ENCODE data around the gene PTGIS. TPM values are rescaled to one million over a fixed set of nuclear protein-coding genes. Genes with fewer than 3 reads are reported as not detected.

PTGIS gene
- total RNA-seq, 4 donors from 2014 or later = 17.0 to 39.2 (median 32.4) TPM

GRCh38 chr20:49477200-49477599, 90.7 kb downstream of the PTGIS start:
- TF ChIP-seq CTCF (IDR thresholded peaks at IDR 0.05; ENCODE audit: low read depth) = no peak

DNA sequence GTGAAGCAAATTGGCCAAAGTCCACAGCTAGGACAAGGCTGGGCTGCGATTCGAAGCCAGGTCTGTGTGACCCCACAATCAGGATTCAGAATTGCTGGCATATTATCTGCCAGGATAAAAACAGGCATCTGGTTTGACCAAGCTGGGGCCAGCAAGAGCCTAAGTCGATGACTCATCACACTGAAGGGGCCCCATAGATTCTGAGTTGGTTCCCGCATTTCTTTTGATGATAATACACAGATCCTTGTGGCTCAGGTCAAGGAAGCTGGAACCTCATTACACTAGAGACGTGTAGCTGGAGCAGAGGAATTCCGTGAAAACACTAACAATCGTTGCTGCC, 92.0 kb downstream of the PTGIS start:
- TF ChIP-seq CTCF (IDR thresholded peaks at IDR 0.05; ENCODE audit: low read depth) = no peak

DNA sequence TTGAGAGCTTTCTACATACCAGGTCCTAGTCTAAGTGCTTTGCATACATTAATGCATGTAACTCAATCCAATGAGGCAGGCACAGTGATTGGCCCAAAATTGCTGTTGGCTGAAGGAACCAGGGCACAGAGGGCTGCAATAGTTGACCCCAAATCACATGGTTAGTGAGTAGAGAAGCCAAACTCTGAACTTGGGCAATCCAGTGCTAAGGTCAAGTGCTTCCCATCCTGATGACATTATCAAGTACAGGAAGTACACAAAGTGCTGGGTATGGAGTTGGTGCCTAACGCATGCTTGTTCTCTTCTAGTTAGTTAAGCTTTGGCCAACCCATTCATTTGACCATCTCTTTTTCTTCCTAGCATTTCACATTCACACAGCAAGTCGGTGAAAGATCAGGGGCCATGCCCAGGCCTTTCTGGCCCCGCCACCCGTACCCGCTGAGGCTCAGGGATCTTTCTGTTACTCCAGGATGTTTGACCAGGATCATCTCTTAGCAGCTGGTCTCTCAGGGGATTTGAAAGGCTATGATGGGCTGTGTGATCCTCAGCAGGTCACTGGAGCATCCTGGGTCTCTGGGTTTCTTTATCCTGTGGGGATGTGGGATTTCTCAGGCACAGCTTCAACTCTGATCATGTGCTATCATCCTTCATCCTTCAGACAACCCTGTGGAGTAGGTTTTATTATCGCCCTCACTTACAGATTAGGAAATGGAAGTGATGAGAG, 92.5 kb downstream of the PTGIS start:
- no peak for TF ChIP-seq CTCF (IDR thresholded peaks at IDR 0.05; ENCODE audit: low read depth)

DNA sequence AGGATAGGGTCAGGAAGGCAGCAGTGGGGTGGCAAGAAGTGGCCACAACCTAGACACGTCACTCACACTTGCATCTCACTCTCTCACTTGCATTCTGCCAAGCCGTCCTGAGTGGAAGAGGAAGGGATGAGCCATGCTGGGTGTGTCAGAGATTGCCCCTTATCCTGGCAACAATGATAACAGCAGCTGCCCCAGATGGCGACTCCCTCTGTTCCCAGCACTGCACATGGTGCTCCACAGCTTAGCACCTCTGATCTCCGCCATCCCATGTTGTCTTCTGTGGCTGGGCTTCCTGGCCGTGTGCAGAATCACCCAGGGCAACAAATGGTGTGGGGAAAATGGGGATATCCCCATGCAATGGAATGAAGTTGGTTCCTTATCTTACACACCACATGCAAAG, 96.5 kb downstream of the PTGIS start:
- no peak for TF ChIP-seq CTCF (IDR thresholded peaks at IDR 0.05; ENCODE audit: low read depth)

DNA sequence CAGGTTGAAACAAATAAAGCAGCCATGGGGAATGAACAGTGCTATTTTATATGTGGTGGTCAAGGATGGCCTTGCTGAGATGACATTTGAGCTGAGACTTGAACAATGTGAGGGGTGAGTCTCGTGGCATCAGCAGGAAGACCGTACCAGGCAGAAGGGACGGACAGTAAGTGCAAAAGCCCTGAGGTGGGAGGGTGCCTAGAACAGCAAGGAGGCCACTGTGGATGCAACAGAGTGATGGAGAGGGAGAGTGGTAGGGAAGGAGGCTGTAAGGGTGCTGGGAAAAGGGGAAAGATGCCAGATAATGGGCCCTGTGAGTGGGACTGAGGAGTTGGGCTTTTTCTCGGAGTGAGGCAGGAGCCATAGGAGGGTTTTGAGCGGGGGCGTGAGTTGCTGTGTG, 97.0 kb downstream of the PTGIS start:
- no peak for TF ChIP-seq CTCF (IDR thresholded peaks at IDR 0.05; ENCODE audit: low read depth)

GRCh38 chr20:49469060-49469459, 98.9 kb downstream of the PTGIS start:
- no peak for TF ChIP-seq CTCF (IDR thresholded peaks at IDR 0.05; ENCODE audit: low read depth)

GRCh38 chr20:49468412-49468811, 99.5 kb downstream of the PTGIS start:
- no peak for TF ChIP-seq CTCF (IDR thresholded peaks at IDR 0.05; ENCODE audit: low read depth)

All from subcutaneous adipose tissue (tissue), 4 donors.